ENCODE measurements around the gene ADAM19.

Gene ADAM19

DNA sequence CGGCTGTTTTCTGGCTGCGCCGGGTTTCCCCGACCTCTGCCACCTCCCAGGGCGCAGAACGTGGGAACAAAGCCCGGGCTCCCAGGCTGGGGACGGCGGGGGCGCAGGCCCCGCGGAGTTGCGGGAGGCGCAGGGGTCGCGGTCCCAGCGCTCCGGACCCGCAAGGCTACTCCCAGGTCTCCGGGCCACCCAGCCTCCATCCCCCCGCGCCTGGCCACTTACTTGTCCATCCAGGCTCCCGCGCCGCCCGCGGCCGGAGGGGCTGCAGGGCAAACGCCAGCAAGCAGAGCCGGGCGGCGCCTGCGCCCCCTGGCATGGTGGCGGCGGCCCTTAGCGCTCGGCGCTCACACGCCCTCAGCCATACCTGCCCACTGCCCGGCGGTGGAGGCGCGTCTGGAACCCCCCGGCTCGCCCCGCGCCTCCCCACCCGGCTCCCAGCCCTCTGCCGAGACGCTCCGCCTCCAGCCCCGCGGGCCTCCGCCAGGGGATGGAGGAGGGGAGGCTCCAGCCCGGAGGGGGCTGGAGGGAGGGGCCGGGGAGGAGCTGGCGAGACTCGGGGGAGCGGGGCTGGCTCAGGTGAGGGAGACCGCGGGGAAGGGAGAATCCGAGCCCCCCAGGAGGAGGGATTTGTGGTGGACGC is at the start of gene ADAM19:
ADAM19 (minus strand) TSS at position 395 of the 640 bp plus-strand sequence; CDS start at position 316, 79 bp downstream.
- DNase-seq (ENCODE audit: low read depth in 3 of 3, low spot score in 1 of 3) = peak; percentile 27 to 43 (median 27)

- DNase-seq (ENCODE audit: low read depth in 3 of 3, low spot score in 1 of 3) = no peak
Observed at GRCh38 chr5:157624144-157624543, 48.6 kb upstream of the ADAM19 start.

- no peak for DNase-seq (ENCODE audit: low read depth in 3 of 3, low spot score in 1 of 3)
Observed at GRCh38 chr5:157620776-157621175, 45.2 kb upstream of the ADAM19 start.

DNA sequence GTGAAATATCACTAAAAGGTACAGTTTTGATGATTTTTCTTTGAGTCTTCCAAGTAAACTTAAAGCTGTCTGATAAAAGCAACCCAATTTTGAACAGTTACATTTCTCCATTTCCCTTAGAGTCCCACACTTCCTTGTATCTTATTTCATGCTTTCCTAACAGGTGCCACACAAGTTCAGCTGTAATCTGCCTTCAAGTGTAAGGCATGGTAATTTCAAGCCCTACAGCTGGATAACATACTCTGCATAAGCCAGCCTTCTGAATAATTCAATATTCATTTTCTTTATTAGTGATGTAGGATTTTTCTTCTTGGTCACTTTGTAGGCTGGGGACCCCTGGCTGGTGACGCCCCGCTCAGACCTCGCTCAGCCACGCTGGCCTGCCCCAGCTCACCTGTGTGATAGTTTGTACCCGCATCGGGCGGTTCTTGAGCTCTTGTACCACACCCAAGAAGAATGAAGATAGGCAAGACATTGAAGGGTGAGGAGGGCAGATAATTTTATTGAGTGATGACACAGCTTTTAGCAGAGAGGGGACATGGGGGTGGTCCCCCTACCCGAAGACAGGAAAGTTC is 42.7 kb upstream of the ADAM19 start:
- no peak for DNase-seq (ENCODE audit: low read depth in 3 of 3, low spot score in 1 of 3)

DNA sequence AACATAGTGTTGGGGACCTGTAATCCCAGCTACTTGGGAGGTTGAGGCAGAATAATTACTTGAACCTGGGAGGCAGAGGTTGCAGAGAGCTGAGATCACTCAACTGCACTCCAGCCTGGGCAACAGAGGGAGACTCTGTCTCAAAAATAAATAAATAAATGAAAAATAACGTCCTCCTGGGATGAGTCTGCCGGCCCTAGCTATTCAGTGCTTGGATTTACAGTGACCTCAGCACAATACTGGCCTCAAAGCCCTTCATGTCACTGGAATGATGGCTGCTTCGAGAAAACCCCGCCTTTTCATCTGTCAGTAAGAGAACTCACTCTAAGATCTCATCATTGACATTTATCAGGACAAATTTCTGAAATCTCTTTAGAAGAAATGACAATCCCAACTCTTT is 41.2 kb upstream of the ADAM19 start:
- DNase-seq (ENCODE audit: low read depth in 3 of 3, low spot score in 1 of 3) = no peak

GRCh38 chr5:157613385-157614245 is 38.0 kb upstream of the ADAM19 start:
- DNase-seq (ENCODE audit: low read depth in 3 of 3, low spot score in 1 of 3) = no peak

DNA sequence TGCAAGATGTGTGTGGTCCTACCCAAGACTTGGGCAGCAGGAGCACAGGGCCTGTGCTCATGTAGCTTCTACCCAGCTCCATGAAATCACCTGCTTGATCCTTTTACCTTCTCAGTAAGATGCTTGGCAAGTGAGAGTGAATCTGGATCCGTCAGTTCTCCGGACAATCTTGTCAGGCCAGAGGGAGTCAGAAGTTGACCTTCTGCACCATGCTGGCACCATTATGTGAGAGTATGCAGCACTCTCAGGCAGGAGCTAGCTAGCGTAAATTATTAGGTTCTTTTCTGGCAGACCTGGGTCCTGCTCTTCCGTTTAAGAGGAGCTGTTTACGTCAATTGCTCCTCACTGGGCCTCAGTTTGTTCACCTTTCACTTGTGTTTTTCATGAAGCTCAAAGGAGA is 37.0 kb upstream of the ADAM19 start:
- DNase-seq (ENCODE audit: low read depth in 3 of 3, low spot score in 1 of 3) = no peak

DNA sequence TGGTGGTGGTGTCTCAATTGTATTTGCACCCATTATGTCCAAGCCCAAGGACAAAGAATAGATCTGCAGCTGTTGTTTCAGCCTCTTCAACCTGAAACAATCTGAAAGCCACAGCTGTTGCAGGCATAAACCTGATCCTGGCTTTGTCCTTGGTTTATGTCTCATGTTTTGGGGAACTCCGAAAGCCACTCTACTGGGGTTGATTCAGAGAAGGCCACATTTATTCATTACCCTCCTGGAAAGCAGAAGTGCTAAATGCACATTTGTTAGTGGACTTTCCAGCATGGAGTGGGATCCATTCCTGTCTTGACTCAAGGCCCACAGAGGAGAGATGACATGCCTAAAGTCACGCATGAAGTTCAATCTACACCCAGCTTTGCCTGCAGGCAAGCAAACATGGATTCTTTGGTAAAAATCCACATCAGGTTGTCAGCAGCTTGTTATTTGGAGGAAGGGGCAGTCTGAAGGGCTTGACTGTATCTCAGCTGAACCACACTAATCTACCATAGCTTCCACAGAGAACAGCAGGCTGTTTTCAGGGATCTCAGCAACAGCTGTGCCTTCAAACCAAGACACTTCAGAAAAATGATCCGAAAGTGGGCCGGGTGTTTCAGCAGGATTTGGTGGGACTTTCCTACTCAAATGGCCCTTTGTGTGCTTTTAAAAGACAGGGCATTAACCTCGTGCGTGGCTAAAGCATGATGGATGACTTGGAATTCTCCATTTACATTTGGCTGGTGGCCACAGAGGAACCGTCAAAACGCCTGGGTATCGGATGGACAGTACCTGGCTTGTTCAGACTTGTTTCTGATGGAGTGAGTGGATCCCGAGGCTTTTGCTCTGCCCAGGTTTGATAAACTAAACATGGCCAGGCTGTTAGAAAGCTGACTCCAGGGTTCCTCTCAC is 36.2 kb upstream of the ADAM19 start:
- DNase-seq (ENCODE audit: low read depth in 3 of 3, low spot score in 1 of 3) = no peak

- DNase-seq (ENCODE audit: low read depth in 3 of 3, low spot score in 1 of 3) = no peak
Observed at GRCh38 chr5:157610990-157611389, 35.4 kb upstream of the ADAM19 start.

DNA sequence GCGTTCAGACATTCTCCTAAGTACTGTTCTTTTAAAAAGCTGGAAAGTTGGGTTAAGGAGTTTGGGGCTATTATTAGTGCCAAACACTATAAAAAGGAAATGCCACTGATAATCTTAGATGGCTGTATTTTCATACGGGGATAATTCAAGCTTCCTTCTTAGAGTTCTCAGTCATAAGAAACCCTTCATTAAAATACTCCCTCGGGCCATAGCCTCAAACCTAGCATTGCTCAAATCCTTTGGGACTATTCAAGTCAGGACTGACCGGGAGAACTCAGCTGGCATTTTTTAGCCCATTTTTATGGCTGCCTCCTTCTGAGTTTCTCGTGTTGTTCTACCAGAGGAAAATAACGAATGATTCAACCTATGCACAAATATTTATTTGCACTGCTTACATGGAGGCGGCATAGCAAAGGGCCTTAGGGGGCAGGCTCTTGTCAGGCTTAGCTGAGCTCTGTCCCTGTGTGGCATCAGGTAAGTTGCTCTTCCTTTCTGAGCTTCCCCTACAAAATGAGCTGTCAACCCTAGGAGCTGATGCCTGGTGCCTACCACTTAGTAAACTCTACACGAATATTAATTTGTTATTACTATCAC is 33.5 kb upstream of the ADAM19 start:
- DNase-seq (ENCODE audit: low read depth in 3 of 3, low spot score in 1 of 3) = no peak

DNA sequence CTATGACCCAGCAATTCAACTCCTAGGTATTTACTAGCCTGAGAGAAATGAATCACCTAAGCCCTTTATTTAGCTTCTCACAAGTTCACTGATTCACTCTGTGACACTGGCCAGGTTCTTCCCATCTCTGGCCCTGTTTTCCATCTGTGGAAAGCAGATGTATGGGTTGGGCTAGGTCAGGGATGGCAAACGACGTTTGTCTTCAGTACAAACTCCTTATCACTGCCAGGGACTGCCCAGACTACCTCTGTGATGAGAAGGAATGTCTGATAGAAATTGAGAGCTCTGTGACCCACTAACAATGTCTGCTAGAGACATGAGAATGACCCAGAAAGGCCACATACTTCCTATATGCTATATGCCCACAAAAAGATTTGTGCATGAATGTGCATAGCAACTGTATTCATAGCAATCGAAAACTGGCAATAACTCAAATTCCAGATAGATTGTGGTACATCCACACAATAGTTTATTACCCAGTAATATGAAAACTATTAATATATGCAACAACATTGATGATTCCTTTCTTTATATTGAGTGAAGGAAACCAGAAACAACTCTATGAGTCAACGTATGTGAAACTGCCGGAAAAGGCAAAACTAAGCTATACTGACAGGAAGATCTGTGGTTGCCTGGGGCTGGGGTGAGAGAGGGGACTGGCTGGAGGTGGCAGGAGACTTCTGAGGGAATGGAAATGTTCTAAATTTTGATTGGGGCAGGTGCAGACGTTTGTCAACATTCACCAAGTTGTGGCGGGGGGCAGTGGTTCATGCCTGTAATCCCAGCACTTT is 32.0 kb upstream of the ADAM19 start:
- DNase-seq (ENCODE audit: low read depth in 3 of 3, low spot score in 1 of 3) = peak in 2 of 3 donors; percentile 24 to 43

- no peak for DNase-seq (ENCODE audit: low read depth in 3 of 3, low spot score in 1 of 3)
Observed at GRCh38 chr5:157606046-157606445, 30.5 kb upstream of the ADAM19 start.

GRCh38 chr5:157603333-157604190 is 28.0 kb upstream of the ADAM19 start:
- DNase-seq (ENCODE audit: low read depth in 3 of 3, low spot score in 1 of 3) = peak; percentile 29 to 50 (median 50)

DNA sequence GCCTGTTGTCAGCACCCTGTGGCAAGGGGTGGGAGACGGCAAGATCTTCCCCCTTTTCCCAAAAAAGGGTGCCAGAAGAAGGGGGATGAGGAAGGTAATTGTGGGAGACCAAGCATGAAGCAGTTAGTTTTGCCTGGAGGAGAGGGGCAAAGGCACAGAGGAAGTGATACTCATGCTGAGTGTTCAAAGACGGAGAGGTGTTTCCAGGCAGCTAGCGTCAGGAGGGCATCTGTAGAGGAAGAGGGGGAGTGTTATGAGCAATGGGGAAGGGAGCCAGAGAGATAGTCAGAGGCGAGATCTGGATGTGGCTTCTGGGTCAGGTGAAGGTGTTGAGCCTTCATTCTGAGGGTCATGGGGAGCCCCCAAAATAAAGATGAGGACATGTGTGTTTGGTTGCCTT is 26.9 kb upstream of the ADAM19 start:
- peak in 1 of 3 donors; percentile 13 for DNase-seq (ENCODE audit: low read depth in 3 of 3, low spot score in 1 of 3)

- DNase-seq (ENCODE audit: low read depth in 3 of 3, low spot score in 1 of 3) = no peak
Observed at GRCh38 chr5:157600252-157600651, 24.7 kb upstream of the ADAM19 start.

GRCh38 chr5:157599565-157599964 is 24.0 kb upstream of the ADAM19 start:
- no peak for DNase-seq (ENCODE audit: low read depth in 3 of 3, low spot score in 1 of 3)

- DNase-seq (ENCODE audit: low read depth in 3 of 3, low spot score in 1 of 3) = no peak
Observed at GRCh38 chr5:157598350-157598936, 22.9 kb upstream of the ADAM19 start.

DNA sequence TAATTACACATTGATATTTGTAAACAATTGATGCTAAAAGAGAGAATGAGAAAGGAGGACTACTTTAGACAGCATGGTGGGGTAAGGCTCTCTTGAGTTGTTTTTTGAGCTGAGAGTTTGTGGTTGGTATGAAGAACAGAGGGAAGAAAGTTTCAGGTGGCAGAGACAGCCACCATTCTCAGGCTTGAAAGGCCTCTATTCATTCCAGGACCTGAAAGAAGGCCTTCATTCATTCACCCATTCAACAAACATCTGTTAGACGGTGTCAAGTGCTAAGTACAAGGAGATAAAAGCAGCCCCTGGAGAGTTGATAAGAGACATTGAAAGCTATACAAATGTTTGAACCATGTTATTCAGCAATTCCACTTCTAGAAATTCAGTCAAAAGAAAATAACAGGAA is 21.7 kb upstream of the ADAM19 start:
- DNase-seq (ENCODE audit: low read depth in 3 of 3, low spot score in 1 of 3) = no peak

- DNase-seq (ENCODE audit: low read depth in 3 of 3, low spot score in 1 of 3) = no peak
Observed at GRCh38 chr5:157596487-157596886, 20.9 kb upstream of the ADAM19 start.

Data from stimulated activated CD4-positive, alpha-beta T cell treated with anti-CD3 and anti-CD28 coated beads, TNF-alpha, amount 100 ng/mL, for 1 hour (primary cell).